GM12874 (cell line): ENCODE results near the gene PSMB2.

Source experiments
- CTCF ChIP-seq: IDR thresholded peaks from 2 replicates; pipeline ENCODE4 v1.5.1; 2011; ENCODE audit warnings: low read depth, mild to moderate bottlenecking, control low read depth, low read length, moderate library complexity; ENCODE audit not compliant: insufficient read depth

Gene PSMB2

GRCh38 chr1:35644204-35644603 lies 2.9 kb upstream of the PSMB2 start:
- TF ChIP-seq CTCF = no peak

- 0 out of 2 replicates have a peak, but pooled peaks have one; percentile 2 for TF ChIP-seq CTCF
Measured at GRCh38 chr1:35642471-35642955, 1.2 kb upstream of the PSMB2 start.

- TF ChIP-seq CTCF = no peak
Measured at GRCh38 chr1:35640380-35641232, 720 bp downstream of the PSMB2 start.

- no peak for TF ChIP-seq CTCF
Measured at GRCh38 chr1:35637401-35637809, 3.9 kb downstream of the PSMB2 start.

GRCh38 chr1:35633547-35633946 lies 7.8 kb downstream of the PSMB2 start:
- no peak for TF ChIP-seq CTCF

GRCh38 chr1:35631396-35631795 lies 9.9 kb downstream of the PSMB2 start:
- no peak for TF ChIP-seq CTCF

GRCh38 chr1:35629051-35629450 lies 12.3 kb downstream of the PSMB2 start:
- no peak for TF ChIP-seq CTCF
